RWPE2 (cell line): ENCODE data around the gene SERPINH1.

Experiments
- ATAC-seq: fragments of 200-7000 bp; cut with Tn5 transposase; 3 replicates; pipeline ENCODE4 v1.9.1; 2021; ENCODE audit warnings: low read depth
- DNase-seq: peaks from one replicate; pipeline ENCODE4 v3.0.0-alpha.2; 2020; ENCODE audit warnings: low spot score
- H3K27ac ChIP-seq: fragments of 450-650 bp; 2 replicates; pipeline ENCODE4 v1.5.1; 2017; ENCODE audit warnings: mild to moderate bottlenecking; ENCODE audit not compliant: poor library complexity, severe bottlenecking
- H3K27me3 ChIP-seq: fragments of 250-450 bp; sonication (Bioruptor Pico); 2 replicates; pipeline ENCODE4 v1.5.1; 2021; ENCODE audit warnings: mild to moderate bottlenecking, moderate library complexity; ENCODE audit not compliant: insufficient read depth, poor library complexity, severe bottlenecking
- H3K36me3 ChIP-seq: fragments of 250-450 bp; sonication (Bioruptor Pico); 2 replicates; pipeline ENCODE4 v1.5.1; 2020; ENCODE audit warnings: low read depth, mild to moderate bottlenecking, moderate library complexity
- H3K4me1 ChIP-seq: fragments of 250-450 bp; sonication (Bioruptor Pico); 2 replicates; pipeline ENCODE4 v1.5.1; 2021; ENCODE audit warnings: mild to moderate bottlenecking, moderate library complexity; ENCODE audit not compliant: insufficient read depth, poor library complexity, severe bottlenecking
- H3K4me3 ChIP-seq: fragments of 250-450 bp; sonication (Bioruptor Pico); 2 replicates; pipeline ENCODE4 v1.5.1; 2021; ENCODE audit warnings: mild to moderate bottlenecking, moderate library complexity; ENCODE audit not compliant: severe bottlenecking
- H3K9me3 ChIP-seq: fragments of 250-450 bp; sonication (Bioruptor Pico); 2 replicates; pipeline ENCODE4 v1.5.1; 2021; ENCODE audit warnings: mild to moderate bottlenecking, moderate library complexity; ENCODE audit not compliant: severe bottlenecking
- CTCF ChIP-seq: fragments of 450-650 bp; IDR thresholded peaks from one replicate; pipeline ENCODE4 v1.5.1; 2017; ENCODE audit warnings: mild to moderate bottlenecking, moderate library complexity; ENCODE audit not compliant: poor library complexity, severe bottlenecking

SERPINH1 gene

GRCh38 chr11:75589051-75589450 is 27.0 kb downstream of the SERPINH1 start:
- DNase-seq: no peak
- no peak overlapping the region for H3K27ac ChIP-seq
- no peaks in the 10 kb centered on the region for H3K4me1 ChIP-seq
- TF ChIP-seq CTCF: no peak
- no peak for ATAC-seq
- H3K4me3 ChIP-seq: no peak overlapping the region
- H3K36me3 ChIP-seq: no peaks in the 10 kb centered on the region
- H3K27me3 ChIP-seq: no peaks in the 10 kb centered on the region
- no peaks in the 10 kb centered on the region for H3K9me3 ChIP-seq

- ATAC-seq: no peak
- no peaks in the 10 kb centered on the region for H3K27me3 ChIP-seq
- no peak overlapping the region for H3K4me3 ChIP-seq
- H3K27ac ChIP-seq: no peak overlapping the region
- H3K4me1 ChIP-seq: no peaks in the 10 kb centered on the region
- DNase-seq: no peak
- no peak for TF ChIP-seq CTCF
- H3K9me3 ChIP-seq: no peaks in the 10 kb centered on the region
- H3K36me3 ChIP-seq: no peaks in the 10 kb centered on the region
These were observed 27.9 kb downstream of the SERPINH1 start for GRCh38 chr11:75589933-75590332.

GRCh38 chr11:75591371-75591770 is 29.3 kb downstream of the SERPINH1 start:
- Histone ChIP-seq H3K9me3 (no peaks in the 10 kb centered on the region), H3K27me3 (no peaks in the 10 kb centered on the region), H3K4me3 (no peak overlapping the region), H3K36me3 (no peaks in the 10 kb centered on the region), H3K27ac (no peak overlapping the region), H3K4me1 (no peaks in the 10 kb centered on the region)
- DNase-seq (no peak), ATAC-seq (no peak)
- no peak for TF ChIP-seq CTCF

GRCh38 chr11:75591966-75592365 is 29.9 kb downstream of the SERPINH1 start:
- Histone ChIP-seq H3K27ac (no peak overlapping the region), H3K4me1 (no peaks in the 10 kb centered on the region), H3K27me3 (no peaks in the 10 kb centered on the region), H3K36me3 (no peaks in the 10 kb centered on the region), H3K9me3 (no peaks in the 10 kb centered on the region), H3K4me3 (no peak overlapping the region)
- TF ChIP-seq CTCF: no peak
- no peak for ATAC-seq
- DNase-seq: no peak

GRCh38 chr11:75592715-75593114 is 30.7 kb downstream of the SERPINH1 start:
- Histone ChIP-seq H3K36me3 (no peaks in the 10 kb centered on the region), H3K4me1 (no peaks in the 10 kb centered on the region), H3K27ac (no peak overlapping the region), H3K27me3 (no peaks in the 10 kb centered on the region), H3K9me3 (no peaks in the 10 kb centered on the region), H3K4me3 (no peak overlapping the region)
- ATAC-seq (peak; percentile 45; the same call in 1 of the 3 replicates), DNase-seq (no peak)
- TF ChIP-seq CTCF: peak; percentile 13
